ENCODE data around the gene USF1. TPM values are rescaled to one million over a fixed set of nuclear protein-coding genes. Genes with fewer than 3 reads are reported as not detected.
"Not testable (repeated sequence)": the region's sequence is repeated elsewhere in the genome, so short reads cannot be mapped to it uniquely, and the experiment has no call there.

USF1 gene
- polyA plus RNA-seq, 4 donors, result 51.0 to 68.9 (median 54.5) TPM

- DNase-seq (ENCODE audit: low read depth in 4 of 4, low spot score in 3 of 4), result no peak
These were observed 49.6 kb downstream of the USF1 start for GRCh38 chr1:160996178-160996577.

- DNase-seq (ENCODE audit: low read depth in 4 of 4, low spot score in 3 of 4), result no peak
These were observed 52.1 kb downstream of the USF1 start for GRCh38 chr1:160993544-160994193.

GRCh38 chr1:160992036-160992435 is 53.7 kb downstream of the USF1 start:
- DNase-seq (ENCODE audit: low read depth in 4 of 4, low spot score in 3 of 4), result not testable (repeated sequence)

Other genes with a start within 250 kb of the USF1 start
- gene LY9, start 249.8 kb downstream of the USF1 start, polyA plus RNA-seq (ENCODE audit: insufficient read length in 4 of 4), result under 1 TPM in 3 of 4 donors, not detected in 1; 0.17 to 0.49 (median 0.31) TPM
- gene CD244, start 183.1 kb downstream of the USF1 start, polyA plus RNA-seq (ENCODE audit: insufficient read length in 4 of 4), result under 1 TPM; 0.07 to 0.42 (median 0.19) TPM
- gene ITLN1, start 160.8 kb downstream of the USF1 start, polyA plus RNA-seq (ENCODE audit: insufficient read length in 4 of 4), result 1 to 10 TPM in 3 of 4 donors, under 1 TPM in 1; 0.30 to 4.7 (median 1.9) TPM
- gene ITLN2, start 91.2 kb downstream of the USF1 start, polyA plus RNA-seq (ENCODE audit: insufficient read length in 4 of 4), result not detected
- 10 to 100 TPM; 11.1 to 98.1 (median 85.2) TPM for gene F11R, start 24.8 kb downstream of the USF1 start, polyA plus RNA-seq (ENCODE audit: insufficient read length in 4 of 4)
- gene TSTD1, start 7.0 kb downstream of the USF1 start, polyA plus RNA-seq (ENCODE audit: insufficient read length in 4 of 4), result 10 to 100 TPM in 3 of 4 donors, 1 to 10 TPM in 1; 9.5 to 75.7 (median 52.2) TPM
- gene ARHGAP30, start 23.9 kb upstream of the USF1 start, polyA plus RNA-seq (ENCODE audit: insufficient read length in 4 of 4), result 1 to 10 TPM; 2.2 to 3.8 (median 2.3) TPM
- 1 to 10 TPM in 3 of 4 donors, under 1 TPM in 1; 0.14 to 7.3 (median 3.8) TPM for gene NECTIN4, start 43.6 kb upstream of the USF1 start, polyA plus RNA-seq (ENCODE audit: insufficient read length in 4 of 4)
- 10 to 100 TPM in 3 of 4 donors, 1 to 10 TPM in 1; 4.0 to 19.4 (median 17.3) TPM for gene KLHDC9, start 52.4 kb upstream of the USF1 start, polyA plus RNA-seq (ENCODE audit: insufficient read length in 4 of 4)
- 10 to 100 TPM; 58.7 to 75.7 (median 73.8) TPM for gene PFDN2, start 72.1 kb upstream of the USF1 start, polyA plus RNA-seq (ENCODE audit: insufficient read length in 4 of 4)
- gene NIT1, start 72.1 kb upstream of the USF1 start, polyA plus RNA-seq (ENCODE audit: insufficient read length in 4 of 4), result 10 to 100 TPM; 29.1 to 59.8 (median 48.6) TPM
- 10 to 100 TPM; 41.6 to 55.5 (median 48.9) TPM for gene DEDD, start 86.7 kb upstream of the USF1 start, polyA plus RNA-seq (ENCODE audit: insufficient read length in 4 of 4)
- 100 to 1,000 TPM; 136 to 169 (median 149) TPM for gene UFC1, start 108.0 kb upstream of the USF1 start, polyA plus RNA-seq (ENCODE audit: insufficient read length in 4 of 4)
- gene USP21, start 113.5 kb upstream of the USF1 start, polyA plus RNA-seq (ENCODE audit: insufficient read length in 4 of 4), result 10 to 100 TPM; 44.9 to 55.2 (median 47.2) TPM
- 10 to 100 TPM; 31.9 to 63.1 (median 38.8) TPM for gene PPOX, start 120.4 kb upstream of the USF1 start, polyA plus RNA-seq (ENCODE audit: insufficient read length in 4 of 4)
- 10 to 100 TPM; 40.9 to 45.2 (median 42.3) TPM for gene B4GALT3, start 131.5 kb upstream of the USF1 start, polyA plus RNA-seq (ENCODE audit: insufficient read length in 4 of 4)
- gene ADAMTS4, start 153.1 kb upstream of the USF1 start, polyA plus RNA-seq (ENCODE audit: insufficient read length in 4 of 4), result 1 to 10 TPM in 1 of 4 donors, under 1 TPM in 3; 0.60 to 6.1 (median 0.79) TPM
- gene NDUFS2, start 156.4 kb upstream of the USF1 start, polyA plus RNA-seq (ENCODE audit: insufficient read length in 4 of 4), result 100 to 1,000 TPM; 126 to 217 (median 189) TPM
- 10 to 100 TPM; 13.1 to 39.3 (median 17.1) TPM for gene FCER1G, start 169.3 kb upstream of the USF1 start, polyA plus RNA-seq (ENCODE audit: insufficient read length in 4 of 4)
- gene APOA2, start 177.7 kb upstream of the USF1 start, polyA plus RNA-seq (ENCODE audit: insufficient read length in 4 of 4), result 10 to 100 TPM in 1 of 4 donors, 1 to 10 TPM in 1, under 1 TPM in 1, not detected in 1; 0.73 to 87.7 (median 2.5) TPM
- gene TOMM40L, start 180.1 kb upstream of the USF1 start, polyA plus RNA-seq (ENCODE audit: insufficient read length in 4 of 4), result 10 to 100 TPM in 3 of 4 donors, 1 to 10 TPM in 1; 9.9 to 15.4 (median 14.2) TPM
- 1 to 10 TPM; 1.9 to 3.5 (median 2.8) TPM for gene NR1I3, start 192.2 kb upstream of the USF1 start, polyA plus RNA-seq (ENCODE audit: insufficient read length in 4 of 4)
- gene PCP4L1, start 212.8 kb upstream of the USF1 start, polyA plus RNA-seq (ENCODE audit: insufficient read length in 4 of 4), result 1 to 10 TPM in 3 of 4 donors, under 1 TPM in 1; 0.59 to 1.9 (median 1.4) TPM

All from left renal pelvis (tissue), 4 donors.